HepG2 (cell line): ENCODE measurements around the gene UXS1. TPM values are rescaled to one million over a fixed set of nuclear protein-coding genes. Genes with fewer than 3 reads are reported as not detected.

Source experiments
- KDM1A ChIP-seq: IDR thresholded peaks from 2 replicates; pipeline ENCODE4 v1.6.1; 2016; ENCODE audit warnings: missing compliant biosample characterization
- KLF15 ChIP-seq: sonication (generic); formaldehyde crosslinking; IDR thresholded peaks from 2 replicates; pipeline ENCODE4 v1.8.1; 2023; ENCODE audit warnings: borderline replicate concordance, mild to moderate bottlenecking, inconsistent platforms, missing genetic modification reagents, mixed read lengths
- MBNL3 ChIP-seq: fragments of 250-450 bp; sonication (Bioruptor Pico); conservative IDR thresholded peaks from 2 replicates; pipeline ENCODE4 v1.8.0; 2022; ENCODE audit warnings: mild to moderate bottlenecking, inconsistent platforms
- MTA1 ChIP-seq: sonication (generic); formaldehyde crosslinking; IDR thresholded peaks from 2 replicates; pipeline ENCODE4 v1.4.0; 2020; ENCODE audit warnings: missing genetic modification reagents, mild to moderate bottlenecking, borderline replicate concordance
- NBN ChIP-seq: fragments of 450-650 bp; conservative IDR thresholded peaks from 2 replicates; pipeline ENCODE4 v1.6.1; 2017
- NCOR1 ChIP-seq: fragments of 200-600 bp; sonication (generic); IDR thresholded peaks from 2 replicates; pipeline ENCODE4 v1.7.0; 2017; ENCODE audit warnings: antibody characterized with exemption, low read length, borderline replicate concordance
- NONO ChIP-seq, 2 experiments: fragments of 450-650 bp in 1 of 2; sonication (generic) in 1 of 2; formaldehyde crosslinking in 1 of 2; IDR thresholded peaks in 1 of 2; conservative IDR thresholded peaks in 1 of 2; 2 replicates each; pipeline versions ENCODE4 v1.6.1 to v1.8.0; 2017 to 2022; ENCODE audit warnings: mild to moderate bottlenecking in 1 of 2, missing genetic modification reagents in 1 of 2, moderate library complexity in 1 of 2
- TEAD2 ChIP-seq: sonication (generic); formaldehyde crosslinking; IDR thresholded peaks from 2 replicates; pipeline ENCODE4 v1.9.0; 2021; ENCODE audit warnings: missing genetic modification reagents
- WIZ ChIP-seq: sonication (generic); formaldehyde crosslinking; IDR thresholded peaks from 2 replicates; pipeline ENCODE4 v1.5.1; 2020; ENCODE audit warnings: mild to moderate bottlenecking, missing genetic modification reagents
- ZBTB33 ChIP-seq: sonication (generic); formaldehyde crosslinking; IDR thresholded peaks from 2 replicates; pipeline ENCODE4 v1.4.0; 2020; ENCODE audit warnings: missing genetic modification reagents
- ZFP1 ChIP-seq: IDR thresholded peaks from 2 replicates; pipeline ENCODE4 v1.6.1; 2016
- ZNF441 ChIP-seq: sonication (generic); formaldehyde crosslinking; IDR thresholded peaks from 2 replicates; pipeline ENCODE4 v1.7.0; 2021; ENCODE audit warnings: missing genetic modification reagents, borderline replicate concordance
- ZNF501 ChIP-seq: sonication (generic); formaldehyde crosslinking; IDR thresholded peaks from 2 replicates; pipeline ENCODE4 v1.5.1; 2020; ENCODE audit warnings: mild to moderate bottlenecking, moderate library complexity, missing genetic modification reagents
- ZNF569 ChIP-seq: sonication (generic); formaldehyde crosslinking; IDR thresholded peaks from 2 replicates; pipeline ENCODE4 v1.5.0; 2020; ENCODE audit warnings: mild to moderate bottlenecking, missing genetic modification reagents, moderate library complexity, borderline replicate concordance
- ZNF776 ChIP-seq: sonication (generic); formaldehyde crosslinking; IDR thresholded peaks from 2 replicates; pipeline ENCODE4 v1.4.0; 2020; ENCODE audit warnings: mild to moderate bottlenecking, missing genetic modification reagents
- polyA plus RNA-seq, 8 experiments: library from polyadenylated mRNA; depleted of rRNA in 3 of 8; stranded (reverse) in 7 of 8; unstranded in 1 of 8; fragments of >200 nt; fragmentation: Illumina TruSeq in 4 of 8; extraction: Trizol in 4 of 8; gene quantifications; 2 replicates each; pipeline versions ENCODE4 v1.2.1 to v1.2.3, GENCODE V29; 2011 to 2016; ENCODE audit warnings: low read depth in 4 of 8, missing spikeins in 1 of 8, mixed read lengths in 1 of 8; ENCODE audit not compliant: insufficient read depth in 1 of 8
- total RNA-seq, 5 experiments: library from RNA; depleted of rRNA; stranded (reverse); fragments of >200 nt; fragmentation: Illumina TruSeq; extraction: Trizol; gene quantifications; 2 replicates each; pipeline ENCODE4 v1.2.3, GENCODE V29; 2016; ENCODE audit warnings: low read depth in 1 of 5
- TF ChIP-seq, protein P1 (sequence below): sonication (generic); formaldehyde crosslinking; IDR thresholded peaks from 2 replicates; pipeline ENCODE4 v1.4.0; 2020; ENCODE audit warnings: mild to moderate bottlenecking, missing genetic modification reagents
- TF ChIP-seq, protein P2 (sequence below): IDR thresholded peaks from 2 replicates; pipeline ENCODE4 v1.6.1; 2016; ENCODE audit warnings: missing genetic modification reagents, missing compliant biosample characterization
- TF ChIP-seq, protein P3 (sequence below): IDR thresholded peaks from 2 replicates; pipeline ENCODE4 v1.6.1; 2016; ENCODE audit warnings: low read depth, control low read depth
- TF ChIP-seq, protein P4 (sequence below): sonication (generic); formaldehyde crosslinking; IDR thresholded peaks from 2 replicates; pipeline ENCODE4 v1.4.0; 2020; ENCODE audit warnings: mild to moderate bottlenecking, missing genetic modification reagents

UXS1 gene
- total and polyA plus RNA-seq, 2 of the 13 experiments (the other 11 are each of a cell fraction or from before 2014, with no cell fraction given), result 53.3 to 110 TPM

GRCh38 chr2:106193977-106194778 lies at the start of gene UXS1 (continued):
- TF ChIP-seq, protein P1, sequence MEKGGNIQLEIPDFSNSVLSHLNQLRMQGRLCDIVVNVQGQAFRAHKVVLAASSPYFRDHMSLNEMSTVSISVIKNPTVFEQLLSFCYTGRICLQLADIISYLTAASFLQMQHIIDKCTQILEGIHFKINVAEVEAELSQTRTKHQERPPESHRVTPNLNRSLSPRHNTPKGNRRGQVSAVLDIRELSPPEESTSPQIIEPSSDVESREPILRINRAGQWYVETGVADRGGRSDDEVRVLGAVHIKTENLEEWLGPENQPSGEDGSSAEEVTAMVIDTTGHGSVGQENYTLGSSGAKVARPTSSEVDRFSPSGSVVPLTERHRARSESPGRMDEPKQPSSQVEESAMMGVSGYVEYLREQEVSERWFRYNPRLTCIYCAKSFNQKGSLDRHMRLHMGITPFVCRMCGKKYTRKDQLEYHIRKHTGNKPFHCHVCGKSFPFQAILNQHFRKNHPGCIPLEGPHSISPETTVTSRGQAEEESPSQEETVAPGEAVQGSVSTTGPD (CRISPR knock-in tag), result no peak
- TF ChIP-seq KDM1A (CRISPR knock-in tag) (no peak), MBNL3 (CRISPR knock-in tag) (no peak), ZFP1 (CRISPR knock-in tag) (0 out of 2 replicates have a peak, but pooled peaks have one; percentile 40), ZBTB33 (CRISPR knock-in tag) (no peak), TEAD2 (CRISPR knock-in tag) (no peak), ZNF776 (CRISPR knock-in tag) (peak; percentile 6; the same call in 1 of the 2 replicates), WIZ (CRISPR knock-in tag) (no peak), NBN (no peak), NCOR1 (no peak), MTA1 (CRISPR knock-in tag) (peak; percentile 13; the same call in 1 of the 2 replicates), KLF15 (CRISPR knock-in tag) (no peak; the same call in 1 of the 2 replicates), ZNF569 (CRISPR knock-in tag) (no peak), NONO (IDR thresholded peaks at IDR 0.05) (no peak), NONO (CRISPR knock-in tag; conservative IDR thresholded peaks at IDR 0.05) (no peak), ZNF501 (peak; percentile 58; the same call in 1 of the 2 replicates), ZNF441 (CRISPR knock-in tag) (no peak; the same call in 1 of the 2 replicates)
- TF ChIP-seq, protein P2, sequence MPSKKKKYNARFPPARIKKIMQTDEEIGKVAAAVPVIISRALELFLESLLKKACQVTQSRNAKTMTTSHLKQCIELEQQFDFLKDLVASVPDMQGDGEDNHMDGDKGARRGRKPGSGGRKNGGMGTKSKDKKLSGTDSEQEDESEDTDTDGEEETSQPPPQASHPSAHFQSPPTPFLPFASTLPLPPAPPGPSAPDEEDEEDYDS (CRISPR knock-in tag), result peak; percentile 91
- TF ChIP-seq, protein P3, sequence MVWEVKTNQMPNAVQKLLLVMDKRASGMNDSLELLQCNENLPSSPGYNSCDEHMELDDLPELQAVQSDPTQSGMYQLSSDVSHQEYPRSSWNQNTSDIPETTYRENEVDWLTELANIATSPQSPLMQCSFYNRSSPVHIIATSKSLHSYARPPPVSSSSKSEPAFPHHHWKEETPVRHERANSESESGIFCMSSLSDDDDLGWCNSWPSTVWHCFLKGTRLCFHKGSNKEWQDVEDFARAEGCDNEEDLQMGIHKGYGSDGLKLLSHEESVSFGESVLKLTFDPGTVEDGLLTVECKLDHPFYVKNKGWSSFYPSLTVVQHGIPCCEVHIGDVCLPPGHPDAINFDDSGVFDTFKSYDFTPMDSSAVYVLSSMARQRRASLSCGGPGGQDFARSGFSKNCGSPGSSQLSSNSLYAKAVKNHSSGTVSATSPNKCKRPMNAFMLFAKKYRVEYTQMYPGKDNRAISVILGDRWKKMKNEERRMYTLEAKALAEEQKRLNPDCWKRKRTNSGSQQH (CRISPR knock-in tag), result peak; percentile 89; the same call in 1 of the 2 replicates
- TF ChIP-seq, protein P4, sequence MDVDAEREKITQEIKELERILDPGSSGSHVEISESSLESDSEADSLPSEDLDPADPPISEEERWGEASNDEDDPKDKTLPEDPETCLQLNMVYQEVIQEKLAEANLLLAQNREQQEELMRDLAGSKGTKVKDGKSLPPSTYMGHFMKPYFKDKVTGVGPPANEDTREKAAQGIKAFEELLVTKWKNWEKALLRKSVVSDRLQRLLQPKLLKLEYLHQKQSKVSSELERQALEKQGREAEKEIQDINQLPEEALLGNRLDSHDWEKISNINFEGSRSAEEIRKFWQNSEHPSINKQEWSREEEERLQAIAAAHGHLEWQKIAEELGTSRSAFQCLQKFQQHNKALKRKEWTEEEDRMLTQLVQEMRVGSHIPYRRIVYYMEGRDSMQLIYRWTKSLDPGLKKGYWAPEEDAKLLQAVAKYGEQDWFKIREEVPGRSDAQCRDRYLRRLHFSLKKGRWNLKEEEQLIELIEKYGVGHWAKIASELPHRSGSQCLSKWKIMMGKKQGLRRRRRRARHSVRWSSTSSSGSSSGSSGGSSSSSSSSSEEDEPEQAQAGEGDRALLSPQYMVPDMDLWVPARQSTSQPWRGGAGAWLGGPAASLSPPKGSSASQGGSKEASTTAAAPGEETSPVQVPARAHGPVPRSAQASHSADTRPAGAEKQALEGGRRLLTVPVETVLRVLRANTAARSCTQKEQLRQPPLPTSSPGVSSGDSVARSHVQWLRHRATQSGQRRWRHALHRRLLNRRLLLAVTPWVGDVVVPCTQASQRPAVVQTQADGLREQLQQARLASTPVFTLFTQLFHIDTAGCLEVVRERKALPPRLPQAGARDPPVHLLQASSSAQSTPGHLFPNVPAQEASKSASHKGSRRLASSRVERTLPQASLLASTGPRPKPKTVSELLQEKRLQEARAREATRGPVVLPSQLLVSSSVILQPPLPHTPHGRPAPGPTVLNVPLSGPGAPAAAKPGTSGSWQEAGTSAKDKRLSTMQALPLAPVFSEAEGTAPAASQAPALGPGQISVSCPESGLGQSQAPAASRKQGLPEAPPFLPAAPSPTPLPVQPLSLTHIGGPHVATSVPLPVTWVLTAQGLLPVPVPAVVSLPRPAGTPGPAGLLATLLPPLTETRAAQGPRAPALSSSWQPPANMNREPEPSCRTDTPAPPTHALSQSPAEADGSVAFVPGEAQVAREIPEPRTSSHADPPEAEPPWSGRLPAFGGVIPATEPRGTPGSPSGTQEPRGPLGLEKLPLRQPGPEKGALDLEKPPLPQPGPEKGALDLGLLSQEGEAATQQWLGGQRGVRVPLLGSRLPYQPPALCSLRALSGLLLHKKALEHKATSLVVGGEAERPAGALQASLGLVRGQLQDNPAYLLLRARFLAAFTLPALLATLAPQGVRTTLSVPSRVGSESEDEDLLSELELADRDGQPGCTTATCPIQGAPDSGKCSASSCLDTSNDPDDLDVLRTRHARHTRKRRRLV (CRISPR knock-in tag), result 0 out of 2 replicates have a peak, but pooled peaks have one; percentile 18
